Activated naive CD4-positive, alpha-beta T cell treated with anti-CD3 and anti-CD28 coated beads for 36 hours (primary cell): ENCODE data around the gene RASGRP1. TPM values are rescaled to one million over a fixed set of nuclear protein-coding genes. Genes with fewer than 3 reads are reported as not detected.
A peak's percentile ranks its signal among the peaks of the same experiment; 100 is the strongest.

Experiments used
- CTCF ChIA-PET: fragments of 350-600 bp; sonication (Branson Sonifier 250); formaldehyde crosslinking; loops from one replicate; lab custom pipeline; 2021; ENCODE audit warnings: antibody characterized with exemption; lab: Charles Lee
- DNase-seq: peaks from one replicate; pipeline ENCODE4 v3.0.0-alpha.2; 2020
- H3K27ac Mint-ChIP-seq: one replicate; pipeline ENCODE4 v1.8.0; 2021; ENCODE audit warnings: mild to moderate bottlenecking, mixed read lengths
- H3K27me3 Mint-ChIP-seq: one replicate; pipeline ENCODE4 v1.8.0; 2021; ENCODE audit warnings: low read depth, mixed read lengths
- H3K36me3 Mint-ChIP-seq: one replicate; pipeline ENCODE4 v1.8.0; 2021; ENCODE audit warnings: low read depth, mixed read lengths
- H3K4me1 Mint-ChIP-seq: one replicate; pipeline ENCODE4 v1.8.0; 2021; ENCODE audit warnings: low read depth, mixed read lengths
- H3K4me3 Mint-ChIP-seq: one replicate; pipeline ENCODE4 v1.8.0; 2021; ENCODE audit warnings: mild to moderate bottlenecking, moderate library complexity, mixed read lengths
- H3K9me3 Mint-ChIP-seq: one replicate; pipeline ENCODE4 v1.8.0; 2021; ENCODE audit warnings: mixed read lengths
- intact Hi-C: fragments of 100-400 bp; cut with micrococcal nuclease; formaldehyde crosslinking; loops from one replicate; pipeline ENCODE4 v1.15.1; 2023
- total RNA-seq, 2 experiments: library from RNA; stranded (reverse); gene quantifications; one replicate each; pipeline ENCODE4 v1.2.3, GENCODE V29; 2021

The RASGRP1 gene
- total RNA-seq, 2 experiments from 2014 or later: 44.2 to 44.9 TPM

- Mint-ChIP-seq H3K27ac (no peak overlapping the region), H3K36me3 (peaks cover 17% of the 10 kb centered on the region), H3K4me3 (no peak overlapping the region), H3K27me3 (no peaks in the 10 kb centered on the region), H3K9me3 (no peaks in the 10 kb centered on the region), H3K4me1 (peaks cover 12% of the 10 kb centered on the region)
- intact Hi-C loops: no loop called here
- CTCF ChIA-PET: interaction anchor here (1.1 to 4.1 kb wide), 6 partner anchors 21 to 223 kb away, joined by 3 to 58 read pairs (median 8); no protein-coding TSS in a partner anchor
- no peak for DNase-seq
Measured at GRCh38 chr15:38476120-38476519, 88.5 kb downstream of the RASGRP1 start.

- Mint-ChIP-seq H3K9me3 (no peaks in the 10 kb centered on the region), H3K27ac (no peak overlapping the region), H3K36me3 (peaks cover 16% of the 10 kb centered on the region), H3K4me1 (peaks cover 9% of the 10 kb centered on the region), H3K4me3 (no peak overlapping the region), H3K27me3 (no peaks in the 10 kb centered on the region)
- DNase-seq: no peak
- CTCF ChIA-PET: interaction anchor here (0.9 to 4.1 kb wide), 11 partner anchors 12 to 231 kb away, joined by 3 to 58 read pairs (median 4); no protein-coding TSS in a partner anchor
- intact Hi-C loops: loop anchor here (2.0 kb wide), 1 partner anchor 223 kb away; no protein-coding TSS in a partner anchor
Measured at GRCh38 chr15:38475361-38475760, 89.3 kb downstream of the RASGRP1 start.

GRCh38 chr15:38474155-38474757 is 90.4 kb downstream of the RASGRP1 start:
- peaks cover 4% of the 10 kb centered on the region for H3K4me1 Mint-ChIP-seq
- peak; percentile 30 for DNase-seq
- CTCF ChIA-PET: interaction anchor here (0.6 to 4.1 kb wide), 14 partner anchors 10 to 232 kb away, joined by 3 to 58 read pairs (median 4); no protein-coding TSS in a partner anchor
- H3K36me3 Mint-ChIP-seq: peaks cover 16% of the 10 kb centered on the region
- peak overlapping the region; percentile 55 for H3K27ac Mint-ChIP-seq
- H3K4me3 Mint-ChIP-seq: no peak overlapping the region
- no peaks in the 10 kb centered on the region for H3K27me3 Mint-ChIP-seq
- no peaks in the 10 kb centered on the region for H3K9me3 Mint-ChIP-seq
- intact Hi-C loops: loop anchor here (1.0 to 2.0 kb wide), 6 partner anchors 34 to 225 kb away; partner anchors contain the start of gene RASGRP1

- Mint-ChIP-seq H3K9me3 (no peaks in the 10 kb centered on the region), H3K36me3 (peaks cover 17% of the 10 kb centered on the region)
Measured at GRCh38 chr15:38471974-38472373, 92.6 kb downstream of the RASGRP1 start.

GRCh38 chr15:38470816-38471215 is 93.8 kb downstream of the RASGRP1 start:
- peaks cover 13% of the 10 kb centered on the region for H3K36me3 Mint-ChIP-seq
- intact Hi-C loops: no loop called here
- no peaks in the 10 kb centered on the region for H3K27me3 Mint-ChIP-seq
- no peak overlapping the region for H3K4me3 Mint-ChIP-seq
- CTCF ChIA-PET: interaction anchor here (2.0 to 3.4 kb wide), 5 partner anchors 90 to 229 kb away, joined by 6 to 24 read pairs (median 9); partner anchors contain the start of gene RASGRP1
- no peak for DNase-seq
- H3K4me1 Mint-ChIP-seq: peaks cover 2% of the 10 kb centered on the region
- H3K27ac Mint-ChIP-seq: no peak overlapping the region
- H3K9me3 Mint-ChIP-seq: no peaks in the 10 kb centered on the region

More at GRCh38 chr15:38471974-38472373, 92.6 kb downstream of the RASGRP1 start:
- Mint-ChIP-seq H3K27me3 (no peaks in the 10 kb centered on the region), H3K4me3 (no peak overlapping the region), H3K4me1 (peaks cover 2% of the 10 kb centered on the region), H3K27ac (no peak overlapping the region)
- CTCF ChIA-PET: interaction anchor here (0.5 to 2.9 kb wide), 12 partner anchors 14 to 529 kb away, joined by 3 to 24 read pairs (median 5); partner anchors contain the start of gene RASGRP1
- intact Hi-C loops: no loop called here
- DNase-seq: no peak

- CTCF ChIA-PET: interaction anchor here (0.6 to 3.4 kb wide), 7 partner anchors 10 to 235 kb away, joined by 3 to 15 read pairs (median 4); no protein-coding TSS in a partner anchor
- H3K4me3 Mint-ChIP-seq: no peak overlapping the region
- H3K36me3 Mint-ChIP-seq: peaks cover 1% of the 10 kb centered on the region
- H3K9me3 Mint-ChIP-seq: no peaks in the 10 kb centered on the region
- no peak for DNase-seq
- H3K27ac Mint-ChIP-seq: no peak overlapping the region
- intact Hi-C loops: no loop called here
- H3K4me1 Mint-ChIP-seq: peaks cover 22% of the 10 kb centered on the region
- H3K27me3 Mint-ChIP-seq: no peaks in the 10 kb centered on the region
Measured at GRCh38 chr15:38464675-38465074, 99.9 kb downstream of the RASGRP1 start.

- Mint-ChIP-seq H3K4me3 (no peak overlapping the region), H3K27ac (no peak overlapping the region), H3K9me3 (no peaks in the 10 kb centered on the region), H3K4me1 (peaks cover 28% of the 10 kb centered on the region), H3K36me3 (peaks cover 1% of the 10 kb centered on the region), H3K27me3 (no peaks in the 10 kb centered on the region)
- CTCF ChIA-PET: interaction anchor here (0.6 to 3.4 kb wide), 6 partner anchors 10 to 236 kb away, joined by 3 to 15 read pairs (median 6); no protein-coding TSS in a partner anchor
- DNase-seq: no peak
- intact Hi-C loops: no loop called here
Measured at GRCh38 chr15:38463893-38464292, 100.7 kb downstream of the RASGRP1 start.

GRCh38 chr15:38461066-38461833 is 103.4 kb downstream of the RASGRP1 start:
- H3K27ac Mint-ChIP-seq: no peak overlapping the region
- intact Hi-C loops: no loop called here
- no peaks in the 10 kb centered on the region for H3K27me3 Mint-ChIP-seq
- peaks cover 41% of the 10 kb centered on the region for H3K4me1 Mint-ChIP-seq
- CTCF ChIA-PET: interaction anchor here (1.0 to 4.2 kb wide), 4 partner anchors 13 to 238 kb away, joined by 8 to 24 read pairs (median 9); no protein-coding TSS in a partner anchor
- H3K36me3 Mint-ChIP-seq: peaks cover 8% of the 10 kb centered on the region
- no peaks in the 10 kb centered on the region for H3K9me3 Mint-ChIP-seq
- DNase-seq: no peak
- no peak overlapping the region for H3K4me3 Mint-ChIP-seq

- peaks cover 8% of the 10 kb centered on the region for H3K36me3 Mint-ChIP-seq
- intact Hi-C loops: no loop called here
- H3K27ac Mint-ChIP-seq: no peak overlapping the region
- no peaks in the 10 kb centered on the region for H3K27me3 Mint-ChIP-seq
- DNase-seq: no peak
- no peaks in the 10 kb centered on the region for H3K9me3 Mint-ChIP-seq
- peaks cover 46% of the 10 kb centered on the region for H3K4me1 Mint-ChIP-seq
- H3K4me3 Mint-ChIP-seq: no peak overlapping the region
- CTCF ChIA-PET: interaction anchor here (1.0 to 4.2 kb wide), 4 partner anchors 14 to 238 kb away, joined by 8 to 24 read pairs (median 9); no protein-coding TSS in a partner anchor
Measured at GRCh38 chr15:38460543-38460942, 104.1 kb downstream of the RASGRP1 start.

- CTCF ChIA-PET: interaction anchor here (1.2 to 4.2 kb wide), 3 partner anchors 18 to 240 kb away, joined by 3 to 24 read pairs (median 9); no protein-coding TSS in a partner anchor
Measured at GRCh38 chr15:38459480-38459879, 105.1 kb downstream of the RASGRP1 start.

GRCh38 chr15:38458646-38459045 is 106.0 kb downstream of the RASGRP1 start:
- Mint-ChIP-seq H3K36me3 (peaks cover 8% of the 10 kb centered on the region), H3K4me3 (no peak overlapping the region), H3K9me3 (no peaks in the 10 kb centered on the region), H3K27me3 (no peaks in the 10 kb centered on the region), H3K4me1 (peaks cover 54% of the 10 kb centered on the region), H3K27ac (no peak overlapping the region)
- DNase-seq: no peak
- intact Hi-C loops: no loop called here
- CTCF ChIA-PET: interaction anchor here (0.8 to 4.2 kb wide), 4 partner anchors 14 to 241 kb away, joined by 3 to 24 read pairs (median 3); no protein-coding TSS in a partner anchor

More at GRCh38 chr15:38459480-38459879, 105.1 kb downstream of the RASGRP1 start:
- no peak for DNase-seq
- intact Hi-C loops: no loop called here
- peaks cover 54% of the 10 kb centered on the region for H3K4me1 Mint-ChIP-seq
- H3K9me3 Mint-ChIP-seq: no peaks in the 10 kb centered on the region
- H3K36me3 Mint-ChIP-seq: peaks cover 8% of the 10 kb centered on the region
- no peaks in the 10 kb centered on the region for H3K27me3 Mint-ChIP-seq
- no peak overlapping the region for H3K4me3 Mint-ChIP-seq
- no peak overlapping the region for H3K27ac Mint-ChIP-seq
